Right cardiac atrium (tissue), 5 donors: ENCODE results near the gene BICRA. TPM values are rescaled to one million over a fixed set of nuclear protein-coding genes. Genes with fewer than 3 reads are reported as not detected.
"Not testable (repeated sequence)": the region's sequence is repeated elsewhere in the genome, so short reads cannot be mapped to it uniquely, and the experiment has no call there.

Experiments used
- ATAC-seq, 2 donors: fragments of 200-7000 bp; cut with Tn5 transposase; one replicate each; pipeline versions ENCODE4 v1.8.0 to v1.9.1; 2020; ENCODE audit warnings: moderate library complexity in 2 of 2, mild to moderate bottlenecking in 1 of 2
- DNase-seq, 3 donors: peaks; one replicate each; pipeline ENCODE4 v3.0.0-alpha.2; 2020
- H3K27ac ChIP-seq: one replicate; pipeline ENCODE4 v1.5.1; 2013; ENCODE audit warnings: mild to moderate bottlenecking, low read length, control low read depth, moderate library complexity
- H3K27me3 ChIP-seq: one replicate; pipeline ENCODE4 v1.6.1; 2013; ENCODE audit not compliant: control insufficient read depth, insufficient read depth
- H3K4me1 ChIP-seq: one replicate; pipeline ENCODE4 v1.6.1; 2013; ENCODE audit warnings: low read length; ENCODE audit not compliant: control insufficient read depth, insufficient read depth
- H3K4me3 ChIP-seq: one replicate; pipeline ENCODE4 v1.5.1; 2013; ENCODE audit warnings: low read length, control low read depth
- H3K9me3 ChIP-seq: one replicate; pipeline ENCODE4 v1.6.1; 2013; ENCODE audit warnings: low read length; ENCODE audit not compliant: control insufficient read depth
- WGBS: extraction: QIAGEN DNeasy Blood & Tissue Kit; methylation state at CpG from one replicate; pipeline ENCODE4 v1.1.7; 2013; 5-methylcytosine and 5-hydroxymethylcytosine counted together
- intact Hi-C, 4 donors: fragments of 100-400 bp; cut with DNase I; formaldehyde crosslinking; loops; one replicate each; pipeline versions ENCODE4 v1.11.0 to v1.14.0; 2022 to 2023
- polyA plus RNA-seq: library from polyadenylated mRNA; stranded (reverse); fragments of 200-250 nt; gene quantifications from one replicate; pipeline ENCODE4 v1.2.3, GENCODE V29; 2013
- total RNA-seq, 4 donors: library from RNA; stranded (reverse); fragmentation: NEBNext Ultra II Directional; extraction: Animal tissue kit (Norgen Biotek cat#: 25700); gene quantifications; one replicate each; pipeline ENCODE4 v1.2.1, GENCODE V29; 2021
- donor health status: healthy with polysubstance abuse.
- donor health status: DM: no; HTN: yes; CAD: no.
- donor health status: DM: no; HTN: no; CAD: no.
- donor health status: DM: no; HTN: yes; CAD: no; lungs with severe emphysema.
- donor health status: DM: yes; HTN: yes; CAD: no.

Gene BICRA
- total and polyA plus RNA-seq, 5 donors = 9.2 to 13.6 (median 9.9) TPM

DNA sequence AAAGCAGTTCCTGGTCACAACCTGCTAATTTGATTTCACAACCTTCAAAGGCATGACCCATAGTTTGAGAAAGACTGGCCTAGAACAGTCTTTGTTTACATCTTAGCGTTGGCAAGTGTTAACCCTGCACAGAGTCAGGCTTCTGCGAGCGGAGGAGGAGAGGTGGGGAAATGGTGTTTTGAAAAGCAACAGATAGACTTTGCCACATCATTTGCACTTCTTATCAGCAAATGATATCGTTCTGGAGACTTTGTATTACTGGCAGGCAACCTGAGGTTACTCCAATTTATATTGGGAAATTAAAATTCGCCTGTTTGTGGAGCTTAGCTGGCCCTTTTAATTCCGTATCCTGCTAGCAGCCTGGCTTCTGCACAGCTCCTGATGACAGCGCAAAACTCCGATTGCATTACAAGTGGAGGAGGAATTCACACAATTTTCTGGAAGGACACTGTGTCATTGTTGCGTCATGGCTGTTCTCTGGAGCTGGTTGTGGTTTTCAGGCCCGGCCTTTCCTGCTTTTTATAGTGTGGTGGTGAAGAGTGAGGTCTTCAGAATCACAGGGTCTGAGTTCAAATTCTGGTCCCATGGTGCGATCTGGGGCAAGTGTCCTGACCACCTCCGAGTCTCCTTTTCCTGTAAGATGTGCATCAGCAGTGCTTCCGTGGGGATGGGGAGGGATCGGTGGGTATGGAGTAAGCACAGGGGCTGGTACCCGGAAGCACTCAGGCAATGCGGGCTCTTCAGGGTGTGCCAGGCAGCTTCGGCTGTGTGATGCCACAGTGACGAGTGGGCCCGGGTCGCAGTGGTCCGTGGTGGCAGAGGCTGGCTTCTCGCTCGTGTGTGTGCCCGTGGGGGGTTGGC lies 55.2 kb downstream of the BICRA start:
- Histone ChIP-seq H3K27me3 (no peaks in the 10 kb centered on the region), H3K4me3 (no peak overlapping the region), H3K9me3 (no peaks in the 10 kb centered on the region), H3K27ac (peak overlapping the region; percentile 95), H3K4me1 (peaks cover 35% of the 10 kb centered on the region)
- DNase-seq (peak; percentile 82 to 91 (median 85)), ATAC-seq (peak; percentile 84 to 90)
- WGBS = 56% methylated on average over 24 of the region's 24 CpGs
- intact Hi-C loops = loop anchor here in 2 of 4 donors (10.0 kb wide), 2 partner anchors 49 to 59 kb away; partner anchors contain the start of gene BICRA (in 1 of the 2)

DNA sequence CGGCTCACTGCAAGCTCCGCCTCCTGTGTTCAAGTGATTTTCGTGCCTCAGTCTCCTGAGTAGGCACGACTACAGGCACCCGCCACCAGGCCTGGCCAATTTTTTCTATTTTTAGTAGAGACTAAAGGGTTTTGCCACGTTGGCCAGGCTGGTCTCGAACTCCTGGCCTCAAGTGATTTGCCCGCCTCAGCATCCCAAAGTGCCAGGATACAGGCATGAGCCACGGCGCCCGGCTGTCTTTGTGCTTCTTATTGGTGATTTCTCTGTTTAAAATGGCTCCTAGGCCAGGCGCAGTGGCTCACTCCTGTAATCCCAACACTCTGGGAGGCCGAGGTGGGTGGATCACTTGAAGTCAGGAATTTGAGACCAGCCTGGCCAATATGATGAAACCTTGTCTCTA lies 59.6 kb downstream of the BICRA start:
- not testable (repeated sequence) for ATAC-seq, H3K27ac ChIP-seq, H3K27me3 ChIP-seq, H3K9me3 ChIP-seq, DNase-seq, H3K4me3 ChIP-seq
- WGBS = 87% methylated on average over 13 of the region's 13 CpGs
- H3K4me1 ChIP-seq = peaks cover 16% of the 10 kb centered on the region
- intact Hi-C loops = loop anchor here in 2 of 4 donors (10.0 kb wide), 2 partner anchors 54 to 64 kb away; partner anchors contain the start of gene BICRA (in 1 of the 2)

GRCh38 chr19:47670736-47671135 lies 61.8 kb downstream of the BICRA start:
- ATAC-seq = no peak
- Histone ChIP-seq H3K27ac (no peak overlapping the region), H3K27me3 (no peaks in the 10 kb centered on the region), H3K4me3 (no peak overlapping the region), H3K4me1 (peaks cover 7% of the 10 kb centered on the region), H3K9me3 (no peaks in the 10 kb centered on the region)
- peak in 1 of 3 donors; percentile 2 for DNase-seq
- intact Hi-C loops = no loop called here
- WGBS = 99% methylated on average over 8 of the region's 8 CpGs

- no peak overlapping the region for H3K27ac ChIP-seq
- no peaks in the 10 kb centered on the region for H3K9me3 ChIP-seq
- no peaks in the 10 kb centered on the region for H3K27me3 ChIP-seq
- intact Hi-C loops = no loop called here
- H3K4me3 ChIP-seq = no peak overlapping the region
- WGBS = 98% methylated on average over 2 of the region's 2 CpGs
- H3K4me1 ChIP-seq = peaks cover 7% of the 10 kb centered on the region
- no peak for DNase-seq
- no peak for ATAC-seq
Measured at GRCh38 chr19:47671499-47671898, 62.6 kb downstream of the BICRA start.

DNA sequence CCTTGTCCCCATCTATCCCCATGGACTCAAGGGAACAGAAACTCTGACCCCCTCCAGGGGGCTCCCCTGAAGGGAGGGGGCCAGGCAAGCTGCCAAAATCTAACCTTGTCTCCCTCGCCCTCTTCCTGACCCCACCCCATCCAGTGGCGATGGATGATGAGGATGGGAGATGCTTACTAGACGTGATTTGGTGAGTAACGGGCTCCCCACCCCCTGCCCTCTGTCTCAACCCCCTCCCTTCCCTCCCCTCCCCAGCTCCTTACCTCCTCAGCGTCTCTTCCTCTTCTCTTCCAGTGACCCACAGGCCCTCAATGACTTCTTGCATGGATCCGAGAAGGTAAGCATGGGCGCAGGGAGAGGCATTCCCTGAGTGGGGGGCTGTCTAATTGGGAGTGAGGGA lies 64.5 kb downstream of the BICRA start:
- 93% methylated on average over 7 of the region's 7 CpGs for WGBS
- intact Hi-C loops = no loop called here
- Histone ChIP-seq H3K27me3 (no peaks in the 10 kb centered on the region), H3K4me3 (no peak overlapping the region), H3K4me1 (no peaks in the 10 kb centered on the region), H3K9me3 (no peaks in the 10 kb centered on the region), H3K27ac (no peak overlapping the region)
- no peak for ATAC-seq
- DNase-seq = no peak

DNA sequence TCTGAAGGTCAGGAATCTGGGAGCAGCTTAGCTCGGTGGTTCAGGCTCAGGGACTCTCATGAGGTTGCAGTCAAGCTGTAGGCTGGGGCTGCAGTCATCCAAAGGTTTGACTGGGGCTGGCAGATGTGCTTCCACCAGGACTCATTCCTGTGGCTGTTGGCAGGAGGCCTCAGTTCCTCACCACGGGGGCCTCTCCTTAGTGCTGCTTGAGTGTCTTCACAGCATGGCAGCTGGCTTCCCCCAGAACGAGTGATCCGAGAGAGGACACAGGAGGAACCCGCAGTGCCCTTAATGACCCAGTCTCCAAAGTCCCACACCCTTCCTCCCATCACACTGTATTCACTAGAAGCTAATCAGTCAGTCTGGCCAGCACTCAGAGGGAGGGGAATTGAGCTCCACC lies 65.6 kb downstream of the BICRA start:
- DNase-seq (no peak), ATAC-seq (no peak)
- Histone ChIP-seq H3K27ac (no peak overlapping the region), H3K4me3 (no peak overlapping the region), H3K4me1 (no peaks in the 10 kb centered on the region), H3K27me3 (no peaks in the 10 kb centered on the region), H3K9me3 (no peaks in the 10 kb centered on the region)
- intact Hi-C loops = no loop called here
- 86% methylated on average over 5 of the region's 5 CpGs for WGBS

GRCh38 chr19:47675271-47675670 lies 66.3 kb downstream of the BICRA start:
- 94% methylated on average over 12 of the region's 12 CpGs for WGBS
- Histone ChIP-seq H3K27me3 (no peaks in the 10 kb centered on the region), H3K27ac (no peak overlapping the region), H3K4me1 (no peaks in the 10 kb centered on the region), H3K4me3 (no peak overlapping the region), H3K9me3 (no peaks in the 10 kb centered on the region)
- intact Hi-C loops = no loop called here
- ATAC-seq = no peak
- DNase-seq = no peak

DNA sequence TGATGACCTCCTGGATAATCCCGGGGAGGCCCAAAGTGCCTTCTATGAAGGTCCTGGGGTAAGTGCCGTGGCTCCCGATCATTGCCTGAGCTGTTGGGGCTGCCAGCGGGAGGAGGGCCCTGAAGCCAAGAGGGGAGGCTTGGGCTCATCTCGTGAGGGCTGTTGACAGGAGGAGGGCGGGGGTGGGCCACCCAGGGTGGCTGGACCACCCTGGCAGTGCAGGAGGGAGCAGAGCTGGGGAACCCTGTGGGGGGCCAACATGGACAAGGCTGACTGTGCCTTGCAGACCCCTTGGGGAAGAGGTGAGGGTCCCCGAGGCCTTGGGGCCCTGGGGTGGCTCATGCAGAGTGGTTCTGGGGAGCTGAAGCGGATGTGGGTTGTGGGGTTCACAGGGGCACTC lies 66.9 kb downstream of the BICRA start:
- no peak for ATAC-seq
- Histone ChIP-seq H3K9me3 (no peaks in the 10 kb centered on the region), H3K27ac (no peak overlapping the region), H3K4me1 (no peaks in the 10 kb centered on the region), H3K4me3 (no peak overlapping the region), H3K27me3 (no peaks in the 10 kb centered on the region)
- no peak for DNase-seq
- WGBS = 84% methylated on average over 8 of the region's 8 CpGs
- intact Hi-C loops = no loop called here

DNA sequence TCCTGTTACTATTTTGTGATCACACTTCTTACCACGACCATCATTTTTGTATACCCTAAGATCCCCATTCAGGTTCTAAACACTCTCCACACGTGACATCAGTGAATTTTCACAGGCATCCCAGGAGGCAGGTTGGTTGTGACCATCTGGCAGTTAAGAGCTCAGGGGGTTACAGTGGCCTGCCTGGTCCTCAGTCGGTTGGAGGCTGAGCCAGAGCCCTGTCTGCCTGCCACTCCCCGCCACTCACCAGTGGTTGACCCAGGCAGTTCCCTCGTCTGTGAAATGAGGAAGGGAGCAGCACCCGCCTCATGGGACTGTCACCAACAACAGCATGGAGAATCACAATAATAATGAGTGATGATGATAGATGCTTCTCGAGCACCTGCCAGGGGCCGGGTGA lies 67.9 kb downstream of the BICRA start:
- DNase-seq (no peak), ATAC-seq (no peak)
- Histone ChIP-seq H3K9me3 (no peaks in the 10 kb centered on the region), H3K4me3 (no peak overlapping the region), H3K27me3 (no peaks in the 10 kb centered on the region), H3K4me1 (no peaks in the 10 kb centered on the region), H3K27ac (no peak overlapping the region)
- 82% methylated on average over 8 of the region's 8 CpGs for WGBS
- intact Hi-C loops = no loop called here

- ATAC-seq (peak; percentile 9 to 10), DNase-seq (no peak)
- H3K9me3 ChIP-seq = no peaks in the 10 kb centered on the region
- intact Hi-C loops = no loop called here
- H3K27me3 ChIP-seq = no peaks in the 10 kb centered on the region
- no peak overlapping the region for H3K27ac ChIP-seq
- WGBS = 92% methylated on average over 30 of the region's 30 CpGs
- no peaks in the 10 kb centered on the region for H3K4me1 ChIP-seq
- no peak overlapping the region for H3K4me3 ChIP-seq
Measured at GRCh38 chr19:47679251-47679900, 70.4 kb downstream of the BICRA start.
